HFFc6 (cell line): ENCODE measurements around the gene EPHA2. TPM values are rescaled to one million over a fixed set of nuclear protein-coding genes. Genes with fewer than 3 reads are reported as not detected.

Experiments
- DNase-seq: peaks from one replicate; pipeline ENCODE4 v3.0.0-alpha.2; 2018
- H3K27ac Mint-ChIP-seq: 2 replicates; pipeline ENCODE4 v1.8.0; 2020; ENCODE audit warnings: mild to moderate bottlenecking, mixed read lengths
- H3K27me3 Mint-ChIP-seq: 2 replicates; pipeline ENCODE4 v1.8.0; 2021; ENCODE audit warnings: mild to moderate bottlenecking, moderate library complexity, mixed read lengths; ENCODE audit not compliant: insufficient read depth
- H3K36me3 Mint-ChIP-seq: 2 replicates; pipeline ENCODE4 v1.8.0; 2021; ENCODE audit warnings: low read depth, mixed read lengths
- H3K4me1 Mint-ChIP-seq: 2 replicates; pipeline ENCODE4 v1.8.0; 2020; ENCODE audit warnings: low read depth, mixed read lengths
- H3K4me3 Mint-ChIP-seq: 2 replicates; pipeline ENCODE4 v1.8.0; 2020; ENCODE audit warnings: mild to moderate bottlenecking, moderate library complexity, mixed read lengths
- H3K9me3 Mint-ChIP-seq: 2 replicates; pipeline ENCODE4 v1.8.0; 2020; ENCODE audit warnings: mild to moderate bottlenecking, mixed read lengths
- CTCF ChIP-seq: fragments of 200-600 bp; sonication (generic); IDR thresholded peaks from 2 replicates; pipeline ENCODE4 v1.5.0; 2021; ENCODE audit warnings: antibody characterized with exemption, mild to moderate bottlenecking
- total RNA-seq, 6 experiments: library from RNA; stranded (reverse); fragmentation: NEBNext Ultra II Directional; extraction: Animal tissue kit (Norgen Biotek cat#: 25700); gene quantifications; 2 replicates in 1 of 6; 3 replicates in 5 of 6; pipeline ENCODE4 v1.2.3, GENCODE V29; 2021

The EPHA2 gene
- total RNA-seq, 6 experiments from 2014 or later, result 77.3 to 106 (median 81.2) TPM

- Mint-ChIP-seq H3K4me3 (peak overlapping the region; percentile 91), H3K27me3 (peaks cover 2% of the 10 kb centered on the region; the same call in 1 of the 2 replicates), H3K9me3 (no peaks in the 10 kb centered on the region), H3K27ac (peak overlapping the region; percentile 88), H3K36me3 (peaks cover 25% of the 10 kb centered on the region), H3K4me1 (peaks cover 68% of the 10 kb centered on the region)
- DNase-seq, result no peak
- no peak for TF ChIP-seq CTCF
These were observed 1.7 kb downstream of the EPHA2 start for GRCh38 chr1:16153999-16154673.

- no peaks in the 10 kb centered on the region for H3K9me3 Mint-ChIP-seq
- peak overlapping the region; percentile 91 for H3K4me3 Mint-ChIP-seq
- H3K27ac Mint-ChIP-seq, result peak overlapping the region; percentile 88
- H3K36me3 Mint-ChIP-seq, result peaks cover 33% of the 10 kb centered on the region
- DNase-seq, result no peak
- TF ChIP-seq CTCF, result no peak
- H3K4me1 Mint-ChIP-seq, result peaks cover 72% of the 10 kb centered on the region
- peaks cover 2% of the 10 kb centered on the region; the same call in 1 of the 2 replicates for H3K27me3 Mint-ChIP-seq
These were observed 2.5 kb downstream of the EPHA2 start for GRCh38 chr1:16153096-16153998.

- no peak for DNase-seq
- H3K36me3 Mint-ChIP-seq, result peaks cover 40% of the 10 kb centered on the region
- H3K4me1 Mint-ChIP-seq, result peaks cover 73% of the 10 kb centered on the region
- H3K27ac Mint-ChIP-seq, result peak overlapping the region; percentile 88
- no peak for TF ChIP-seq CTCF
- H3K9me3 Mint-ChIP-seq, result no peaks in the 10 kb centered on the region
- peak overlapping the region; percentile 91 for H3K4me3 Mint-ChIP-seq
- peaks cover 2% of the 10 kb centered on the region; the same call in 1 of the 2 replicates for H3K27me3 Mint-ChIP-seq
These were observed 3.3 kb downstream of the EPHA2 start for GRCh38 chr1:16152481-16153087.

GRCh38 chr1:16151995-16152384, 3.9 kb downstream of the EPHA2 start:
- H3K9me3 Mint-ChIP-seq, result no peaks in the 10 kb centered on the region
- DNase-seq, result no peak
- TF ChIP-seq CTCF, result no peak
- H3K4me1 Mint-ChIP-seq, result peaks cover 73% of the 10 kb centered on the region
- H3K27ac Mint-ChIP-seq, result peak overlapping the region; percentile 88
- peak overlapping the region; percentile 91 for H3K4me3 Mint-ChIP-seq
- H3K27me3 Mint-ChIP-seq, result peaks cover 2% of the 10 kb centered on the region; the same call in 1 of the 2 replicates
- peaks cover 46% of the 10 kb centered on the region for H3K36me3 Mint-ChIP-seq

- Mint-ChIP-seq H3K27me3 (peaks cover 2% of the 10 kb centered on the region; the same call in 1 of the 2 replicates), H3K4me1 (peaks cover 73% of the 10 kb centered on the region), H3K9me3 (no peaks in the 10 kb centered on the region), H3K36me3 (peaks cover 49% of the 10 kb centered on the region), H3K27ac (peak overlapping the region; percentile 88), H3K4me3 (peak overlapping the region; percentile 91)
- no peak for DNase-seq
- 0 out of 2 replicates have a peak, but pooled peaks have one; percentile 20 for TF ChIP-seq CTCF
These were observed 4.5 kb downstream of the EPHA2 start for GRCh38 chr1:16151196-16151994.
